Daoy (cell line): ENCODE measurements around the gene GRID1. TPM values are rescaled to one million over a fixed set of nuclear protein-coding genes. Genes with fewer than 3 reads are reported as not detected.

Source experiments
- DNase-seq: peaks from one replicate; pipeline ENCODE4 v3.0.0-alpha.2; 2015; ENCODE audit warnings: low read depth
- total RNA-seq: library from RNA; depleted of rRNA; stranded (reverse); fragments of >200 nt; shearing (Covaris generic); gene quantifications from 2 replicates; pipeline ENCODE4 v1.2.3, GENCODE V29; 2014

The GRID1 gene
- total RNA-seq, 1 experiment from 2014 or later, result not detected

GRCh38 chr10:85603151-85603940, 763.2 kb downstream of the GRID1 start:
- DNase-seq, result no peak

- DNase-seq, result no peak
These were observed 763.9 kb downstream of the GRID1 start for GRCh38 chr10:85602713-85603112.

GRCh38 chr10:85602306-85602705, 764.3 kb downstream of the GRID1 start:
- no peak for DNase-seq

- no peak for DNase-seq
These were observed 765.1 kb downstream of the GRID1 start for GRCh38 chr10:85601526-85601925.

- no peak for DNase-seq
These were observed 765.9 kb downstream of the GRID1 start for GRCh38 chr10:85600744-85601081.

- DNase-seq, result no peak
These were observed 766.4 kb downstream of the GRID1 start for GRCh38 chr10:85600026-85600743.

GRCh38 chr10:85599081-85599480, 767.5 kb downstream of the GRID1 start:
- no peak for DNase-seq

- no peak for DNase-seq
These were observed 767.9 kb downstream of the GRID1 start for GRCh38 chr10:85598646-85599045.

- DNase-seq, result no peak
These were observed 769.6 kb downstream of the GRID1 start for GRCh38 chr10:85597006-85597405.

- DNase-seq, result no peak
These were observed 770.2 kb downstream of the GRID1 start for GRCh38 chr10:85596389-85596788.

GRCh38 chr10:85594239-85594638, 772.4 kb downstream of the GRID1 start:
- DNase-seq, result no peak

- no peak for DNase-seq
These were observed 773.3 kb downstream of the GRID1 start for GRCh38 chr10:85593226-85593772.

- no peak for DNase-seq
These were observed 785.2 kb downstream of the GRID1 start for GRCh38 chr10:85581371-85581770.

- no peak for DNase-seq
These were observed 786.0 kb downstream of the GRID1 start for GRCh38 chr10:85580585-85580984.

- no peak for DNase-seq
These were observed 787.7 kb downstream of the GRID1 start for GRCh38 chr10:85578860-85579259.

GRCh38 chr10:85575441-85575840, 791.2 kb downstream of the GRID1 start:
- no peak for DNase-seq

- no peak for DNase-seq
These were observed 795.7 kb downstream of the GRID1 start for GRCh38 chr10:85570871-85571270.

- DNase-seq, result no peak
These were observed 801.2 kb downstream of the GRID1 start for GRCh38 chr10:85565381-85565780.

- no peak for DNase-seq
These were observed 808.1 kb downstream of the GRID1 start for GRCh38 chr10:85558533-85558932.

GRCh38 chr10:85557706-85558105, 808.9 kb downstream of the GRID1 start:
- no peak for DNase-seq

GRCh38 chr10:85557077-85557476, 809.5 kb downstream of the GRID1 start:
- DNase-seq, result no peak
